ENCODE measurements around the gene PLA1A.
A peak's percentile ranks its signal among the peaks of the same experiment; 100 is the strongest.
"Not testable (repeated sequence)": the region's sequence is repeated elsewhere in the genome, so short reads cannot be mapped to it uniquely, and the experiment has no call there.

PLA1A gene

GRCh38 chr3:119579366-119580066, 18.2 kb upstream of the PLA1A start, which contains the start of gene ADPRH:
Gene ADPRH, plus strand, starts transcription at chr3:119579492. Its CDS starts 2,678 bp downstream, at chr3:119582170.
- peak; percentile 68 for DNase-seq

GRCh38 chr3:119580067-119580760, 17.5 kb upstream of the PLA1A start:
- peak; percentile 61 for DNase-seq

GRCh38 chr3:119582178-119582577, 15.5 kb upstream of the PLA1A start:
- DNase-seq, result no peak

- DNase-seq, result no peak
These were observed 12.5 kb upstream of the PLA1A start for GRCh38 chr3:119585208-119585607.

- DNase-seq, result no peak
These were observed 11.7 kb upstream of the PLA1A start for GRCh38 chr3:119585856-119586570.

- DNase-seq, result no peak
These were observed 10.9 kb upstream of the PLA1A start for GRCh38 chr3:119586733-119587172.

GRCh38 chr3:119588112-119588511, 9.6 kb upstream of the PLA1A start:
- no peak for DNase-seq

GRCh38 chr3:119589102-119589773, 8.4 kb upstream of the PLA1A start:
- DNase-seq, result no peak

- no peak for DNase-seq
These were observed 7.0 kb upstream of the PLA1A start for GRCh38 chr3:119590706-119591105.

- no peak for DNase-seq
These were observed 4.8 kb upstream of the PLA1A start for GRCh38 chr3:119592861-119593260.

GRCh38 chr3:119594066-119594465, 3.6 kb upstream of the PLA1A start:
- no peak for DNase-seq

- DNase-seq, result not testable (repeated sequence)
These were observed 2.8 kb upstream of the PLA1A start for GRCh38 chr3:119594929-119595328.

GRCh38 chr3:119595639-119596334, 1.9 kb upstream of the PLA1A start:
- no peak for DNase-seq

- no peak for DNase-seq
These were observed 1.3 kb upstream of the PLA1A start for GRCh38 chr3:119596398-119596797.

GRCh38 chr3:119598410-119599098, 869 bp downstream of the PLA1A start:
- no peak for DNase-seq

- DNase-seq, result no peak
These were observed 2.0 kb downstream of the PLA1A start for GRCh38 chr3:119599558-119600174.

- peak; percentile 72 for DNase-seq
These were observed 3.0 kb downstream of the PLA1A start for GRCh38 chr3:119600732-119601131.

GRCh38 chr3:119601154-119601553, 3.5 kb downstream of the PLA1A start:
- DNase-seq, result no peak

GRCh38 chr3:119602676-119603075, 5.0 kb downstream of the PLA1A start:
- no peak for DNase-seq

- no peak for DNase-seq
These were observed 7.2 kb downstream of the PLA1A start for GRCh38 chr3:119604878-119605277.

GRCh38 chr3:119608405-119609000, 10.8 kb downstream of the PLA1A start:
- DNase-seq, result peak; percentile 34
